C4-2B (cell line): ENCODE measurements around the gene CCDC54.

Experiments
- ZFX ChIP-seq: fragments of 450-650 bp; IDR thresholded peaks from 2 replicates; pipeline ENCODE4 v1.6.1; 2017
- TF ChIP-seq, protein P1 (sequence below): fragments of 450-650 bp; conservative IDR thresholded peaks from 2 replicates; pipeline ENCODE4 v1.5.1; 2017; ENCODE audit warnings: mild to moderate bottlenecking

DNA sequence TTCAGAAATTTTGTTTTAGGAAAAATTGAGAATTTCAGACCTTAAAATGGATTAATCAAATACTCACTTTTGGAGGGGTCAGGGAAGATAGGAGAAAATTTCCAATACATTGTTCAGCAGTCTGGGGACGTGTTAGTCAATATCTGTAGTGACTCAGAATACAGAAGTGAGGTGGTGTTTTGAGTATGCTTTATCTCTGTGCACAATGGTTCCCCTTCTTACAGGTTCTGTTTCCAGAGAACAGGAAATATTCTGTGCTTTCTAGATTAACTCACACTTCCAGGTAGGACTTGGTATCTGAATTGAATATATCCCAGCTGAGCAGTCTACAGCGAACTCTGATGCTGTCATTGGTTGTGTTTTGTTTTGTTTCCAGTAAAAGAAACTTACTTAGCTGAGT lies 30.7 kb upstream of the CCDC54 start:
- TF ChIP-seq, protein P1, sequence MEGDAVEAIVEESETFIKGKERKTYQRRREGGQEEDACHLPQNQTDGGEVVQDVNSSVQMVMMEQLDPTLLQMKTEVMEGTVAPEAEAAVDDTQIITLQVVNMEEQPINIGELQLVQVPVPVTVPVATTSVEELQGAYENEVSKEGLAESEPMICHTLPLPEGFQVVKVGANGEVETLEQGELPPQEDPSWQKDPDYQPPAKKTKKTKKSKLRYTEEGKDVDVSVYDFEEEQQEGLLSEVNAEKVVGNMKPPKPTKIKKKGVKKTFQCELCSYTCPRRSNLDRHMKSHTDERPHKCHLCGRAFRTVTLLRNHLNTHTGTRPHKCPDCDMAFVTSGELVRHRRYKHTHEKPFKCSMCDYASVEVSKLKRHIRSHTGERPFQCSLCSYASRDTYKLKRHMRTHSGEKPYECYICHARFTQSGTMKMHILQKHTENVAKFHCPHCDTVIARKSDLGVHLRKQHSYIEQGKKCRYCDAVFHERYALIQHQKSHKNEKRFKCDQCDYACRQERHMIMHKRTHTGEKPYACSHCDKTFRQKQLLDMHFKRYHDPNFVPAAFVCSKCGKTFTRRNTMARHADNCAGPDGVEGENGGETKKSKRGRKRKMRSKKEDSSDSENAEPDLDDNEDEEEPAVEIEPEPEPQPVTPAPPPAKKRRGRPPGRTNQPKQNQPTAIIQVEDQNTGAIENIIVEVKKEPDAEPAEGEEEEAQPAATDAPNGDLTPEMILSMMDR: no peak
- no peak for TF ChIP-seq ZFX
